Testis (tissue), 3 donors: ENCODE data around the gene MAGI2. TPM values are rescaled to one million over a fixed set of nuclear protein-coding genes. Genes with fewer than 3 reads are reported as not detected.

Experiments used
- DNase-seq: peaks from one replicate; pipeline ENCODE4 v3.0.0-alpha.2; 2019
- H3K27ac ChIP-seq, 2 donors: fragments of 200-600 bp; sonication (generic); one replicate each; pipeline ENCODE4 v1.5.1; 2019
- H3K27me3 ChIP-seq: fragments of 200-600 bp; sonication (generic); one replicate; pipeline ENCODE4 v1.5.1; 2019
- H3K36me3 ChIP-seq: fragments of 200-600 bp; sonication (generic); one replicate; pipeline ENCODE4 v1.5.1; 2017; ENCODE audit warnings: low read depth; ENCODE audit errors: missing control alignments
- H3K4me1 ChIP-seq: fragments of 200-600 bp; sonication (generic); one replicate; pipeline ENCODE4 v1.5.1; 2019
- H3K4me3 ChIP-seq, 2 donors: fragments of 200-600 bp; sonication (generic); one replicate each; pipeline ENCODE4 v1.5.1; 2017 to 2019
- H3K9me3 ChIP-seq: fragments of 200-600 bp; sonication (generic); one replicate; pipeline ENCODE4 v1.5.1; 2017
- CTCF ChIP-seq, 3 experiments: fragments of 450-650 bp in 2 of 3; fragments of 200-600 bp in 1 of 3; sonication (generic) in 1 of 3; IDR thresholded peaks; one replicate each; pipeline ENCODE4 v1.5.1; 2016 to 2019; ENCODE audit warnings: antibody characterized with exemption in 3 of 3, mild to moderate bottlenecking in 2 of 3, moderate library complexity in 1 of 3
- POLR2A ChIP-seq: fragments of 450-650 bp; IDR thresholded peaks from one replicate; pipeline ENCODE4 v1.6.1; 2017; ENCODE audit warnings: antibody characterized with exemption, mild to moderate bottlenecking, moderate library complexity
- WGBS, 2 donors: methylation state at CpG; one replicate each; pipeline ENCODE4 v1.1.5; 2018; 5-methylcytosine and 5-hydroxymethylcytosine counted together
- intact Hi-C: fragments of 100-400 bp; cut with DNase I; formaldehyde crosslinking; loops from one replicate; pipeline ENCODE4 v1.15.1; 2023; ENCODE audit warnings: low total_unique reads
- polyA plus RNA-seq: library from polyadenylated mRNA; stranded (reverse); fragments of 350-450 nt; fragmentation: Illumina TruSeq; extraction: RNeasy Lipid Tissue Mini Kit (QIAGEN cat#74804); gene quantifications from one replicate; pipeline ENCODE4 v1.2.3, GENCODE V29; 2014; ENCODE audit warnings: low read depth, low replicate concordance; ENCODE audit not compliant: insufficient read depth
- total RNA-seq, 2 donors: library from RNA; depleted of rRNA; stranded (reverse); fragments of >200 nt; gene quantifications; one replicate each; pipeline ENCODE4 v1.2.3, GENCODE V29; 2016

The MAGI2 gene
- total and polyA plus RNA-seq, 3 donors from 2014 or later, result 11.2 to 13.1 (median 12.4) TPM

GRCh38 chr7:79304711-79305110, 148.8 kb downstream of the MAGI2 start:
- intact Hi-C loops, result no loop called here
- Histone ChIP-seq H3K4me1 (no peaks in the 10 kb centered on the region), H3K27me3 (no peaks in the 10 kb centered on the region), H3K9me3 (no peaks in the 10 kb centered on the region), H3K27ac (no peak overlapping the region), H3K4me3 (no peak overlapping the region), H3K36me3 (no peaks in the 10 kb centered on the region)
- TF ChIP-seq POLR2A (no peak), CTCF (IDR thresholded peaks at IDR 0.05) (no peak)
- DNase-seq, result no peak
- WGBS, 2 donors, result 96% methylated on average over 2 of the region's 2 CpGs

- no peak for DNase-seq
- intact Hi-C loops, result no loop called here
- no peaks in the 10 kb centered on the region for H3K27me3 ChIP-seq
- no peaks in the 10 kb centered on the region for H3K36me3 ChIP-seq
- H3K27ac ChIP-seq, result no peak overlapping the region
- TF ChIP-seq CTCF (IDR thresholded peaks at IDR 0.05) (no peak), POLR2A (no peak)
- H3K4me3 ChIP-seq, result no peak overlapping the region
- WGBS, 2 donors, result 94 to 100% methylated on average over 1 of the region's 1 CpG
- H3K9me3 ChIP-seq, result no peaks in the 10 kb centered on the region
- H3K4me1 ChIP-seq, result no peaks in the 10 kb centered on the region
Observed at GRCh38 chr7:79302293-79302692, 151.2 kb downstream of the MAGI2 start.

GRCh38 chr7:79301419-79301818, 152.0 kb downstream of the MAGI2 start:
- no peaks in the 10 kb centered on the region for H3K27me3 ChIP-seq
- no peak overlapping the region for H3K27ac ChIP-seq
- no peak overlapping the region for H3K4me3 ChIP-seq
- no peak for DNase-seq
- intact Hi-C loops, result no loop called here
- no peaks in the 10 kb centered on the region for H3K9me3 ChIP-seq
- H3K4me1 ChIP-seq, result no peaks in the 10 kb centered on the region
- TF ChIP-seq POLR2A, result no peak
- no peak for TF ChIP-seq CTCF (IDR thresholded peaks at IDR 0.05)
- no peaks in the 10 kb centered on the region for H3K36me3 ChIP-seq

GRCh38 chr7:79300573-79300972, 152.9 kb downstream of the MAGI2 start:
- no peak for DNase-seq
- H3K27me3 ChIP-seq, result no peaks in the 10 kb centered on the region
- intact Hi-C loops, result no loop called here

More at GRCh38 chr7:79300573-79300972, 152.9 kb downstream of the MAGI2 start:
- H3K4me1 ChIP-seq, result no peaks in the 10 kb centered on the region
- H3K9me3 ChIP-seq, result no peaks in the 10 kb centered on the region
- H3K27ac ChIP-seq, result no peak overlapping the region
- H3K36me3 ChIP-seq, result no peaks in the 10 kb centered on the region
- H3K4me3 ChIP-seq, result no peak overlapping the region
- TF ChIP-seq CTCF (IDR thresholded peaks at IDR 0.05) (no peak), POLR2A (no peak)
